Measurements from ENCODE around the gene VPS33B.

VPS33B gene

GRCh38 chr15:90957791-90958190, 64.6 kb downstream of the VPS33B start:
- TF ChIP-seq LEF1 (IDR thresholded peaks at IDR 0.05; ENCODE audit: borderline replicate concordance) (no peak), NFRKB (IDR thresholded peaks at IDR 0.05) (no peak), FOXK2 (IDR thresholded peaks at IDR 0.05) (no peak), FOXA1 (IDR thresholded peaks at IDR 0.05) (no peak), SUZ12 (IDR thresholded peaks at IDR 0.05) (no peak), ARNT (IDR thresholded peaks at IDR 0.05) (no peak), PKNOX1 (IDR thresholded peaks at IDR 0.05) (no peak), HDGF (IDR thresholded peaks at IDR 0.05; ENCODE audit: borderline replicate concordance) (no peak), ZNF384 (IDR thresholded peaks at IDR 0.05) (no peak), SP1 (IDR thresholded peaks at IDR 0.05) (no peak)
- DNase-seq (ENCODE audit: extremely low spot score): no peak
- POLR2A ChIA-PET: interaction anchor here (0.9 to 6.2 kb wide), 4 partner anchors 26 to 64 kb away, joined by 3 to 60 read pairs (median 3); partner anchors contain the start of genes HDDC3 and PRC1
- CTCF ChIA-PET: interaction anchor here (1.1 to 8.4 kb wide), 4 partner anchors 8 to 75 kb away, joined by 3 to 77 read pairs (median 12); partner anchors contain the start of genes HDDC3, UNC45A and VPS33B

- CTCF ChIA-PET: interaction anchor here (0.6 to 8.4 kb wide), 17 partner anchors 9 to 1761 kb away, joined by 3 to 77 read pairs (median 5); partner anchors contain the start of genes HDDC3, UNC45A and VPS33B
- TF ChIP-seq SUZ12 (IDR thresholded peaks at IDR 0.05) (no peak), HDGF (IDR thresholded peaks at IDR 0.05; ENCODE audit: borderline replicate concordance) (no peak), CTBP1 (IDR thresholded peaks at IDR 0.05; ENCODE audit: borderline replicate concordance) (no peak), TARDBP (IDR thresholded peaks at IDR 0.05) (no peak), NFRKB (IDR thresholded peaks at IDR 0.05) (no peak), LEF1 (IDR thresholded peaks at IDR 0.05; ENCODE audit: borderline replicate concordance) (no peak), ZNF384 (IDR thresholded peaks at IDR 0.05) (no peak), BHLHE40 (IDR thresholded peaks at IDR 0.05; ENCODE audit: borderline replicate concordance) (no peak), ELF4 (IDR thresholded peaks at IDR 0.05) (no peak), FOXM1 (IDR thresholded peaks at IDR 0.05; ENCODE audit: borderline replicate concordance) (no peak), PKNOX1 (IDR thresholded peaks at IDR 0.05) (no peak), FOXA1 (IDR thresholded peaks at IDR 0.05) (no peak), SP1 (IDR thresholded peaks at IDR 0.05) (no peak), FOXK2 (IDR thresholded peaks at IDR 0.05) (no peak), ARNT (IDR thresholded peaks at IDR 0.05) (no peak), L3MBTL2 (conservative IDR thresholded peaks at IDR 0.05) (no peak)
- POLR2A ChIA-PET: interaction anchor here (0.9 to 6.2 kb wide), 4 partner anchors 22 to 64 kb away, joined by 3 to 60 read pairs (median 9); partner anchors contain the start of genes HDDC3 and UNC45A
- DNase-seq (ENCODE audit: extremely low spot score): no peak
Measured at GRCh38 chr15:90957031-90957790, 65.2 kb downstream of the VPS33B start.

GRCh38 chr15:90956274-90957030, 65.9 kb downstream of the VPS33B start:
- CTCF ChIA-PET: interaction anchor here (0.6 to 8.4 kb wide), 19 partner anchors 10 to 1760 kb away, joined by 3 to 77 read pairs (median 4); partner anchors contain the start of genes HDDC3, UNC45A and VPS33B
- no peak for DNase-seq (ENCODE audit: extremely low spot score)
- POLR2A ChIA-PET: interaction anchor here (0.7 to 6.2 kb wide), 5 partner anchors 10 to 38 kb away, joined by 3 to 60 read pairs (median 5); partner anchors contain the start of genes HDDC3, PRC1 and UNC45A
- TF ChIP-seq SP1 (IDR thresholded peaks at IDR 0.05): no peak
- TF ChIP-seq ZNF384 (IDR thresholded peaks at IDR 0.05): no peak
- TF ChIP-seq FOXK2 (IDR thresholded peaks at IDR 0.05): no peak
- no peak for TF ChIP-seq ARNT (IDR thresholded peaks at IDR 0.05)

- DNase-seq (ENCODE audit: extremely low spot score): no peak
- ChIA-PET POLR2A (interaction anchor here (0.7 to 6.2 kb wide), 6 partner anchors 10 to 67 kb away, joined by 3 to 60 read pairs (median 6); partner anchors contain the start of genes HDDC3, PRC1, UNC45A and VPS33B), CTCF (interaction anchor here (0.6 to 8.4 kb wide), 14 partner anchors 11 to 316 kb away, joined by 3 to 77 read pairs (median 5); partner anchors contain the start of genes HDDC3 and UNC45A)
- TF ChIP-seq CTBP1 (IDR thresholded peaks at IDR 0.05; ENCODE audit: borderline replicate concordance): no peak
- TF ChIP-seq ELF4 (IDR thresholded peaks at IDR 0.05): no peak
- no peak for TF ChIP-seq SP1 (IDR thresholded peaks at IDR 0.05)
- no peak for TF ChIP-seq NFRKB (IDR thresholded peaks at IDR 0.05)
- no peak for TF ChIP-seq TARDBP (IDR thresholded peaks at IDR 0.05)
Measured at GRCh38 chr15:90955624-90956273, 66.6 kb downstream of the VPS33B start.

- ChIA-PET CTCF (interaction anchor here (0.6 to 8.4 kb wide), 6 partner anchors 11 to 317 kb away, joined by 3 to 77 read pairs (median 4); partner anchors contain the start of genes HDDC3 and UNC45A), POLR2A (interaction anchor here (0.6 to 6.2 kb wide), 19 partner anchors 9 to 95 kb away, joined by 3 to 60 read pairs (median 5); partner anchors contain the start of genes HDDC3, MAN2A2, UNC45A and VPS33B)
- no peak for TF ChIP-seq BHLHE40 (IDR thresholded peaks at IDR 0.05; ENCODE audit: borderline replicate concordance)
- peak; percentile 96 for TF ChIP-seq L3MBTL2 (conservative IDR thresholded peaks at IDR 0.05)
- TF ChIP-seq NFRKB (IDR thresholded peaks at IDR 0.05): peak; percentile 42; the same call in 1 of the 2 replicates
- TF ChIP-seq FOXM1 (IDR thresholded peaks at IDR 0.05; ENCODE audit: borderline replicate concordance): peak; percentile 98
- 0 out of 2 replicates have a peak, but pooled peaks have one; percentile 61 for TF ChIP-seq LEF1 (IDR thresholded peaks at IDR 0.05; ENCODE audit: borderline replicate concordance)
- TF ChIP-seq HDGF (IDR thresholded peaks at IDR 0.05; ENCODE audit: borderline replicate concordance): 0 out of 2 replicates have a peak, but pooled peaks have one; percentile 54
- TF ChIP-seq SUZ12 (IDR thresholded peaks at IDR 0.05): no peak
- TF ChIP-seq TARDBP (IDR thresholded peaks at IDR 0.05): no peak
- no peak for TF ChIP-seq FOXA1 (IDR thresholded peaks at IDR 0.05)
- TF ChIP-seq ELF4 (IDR thresholded peaks at IDR 0.05): peak; percentile 51
- DNase-seq (ENCODE audit: extremely low spot score): peak; percentile 98
Measured at GRCh38 chr15:90954712-90955623, 67.4 kb downstream of the VPS33B start, which contains the start of gene RCCD1. Gene RCCD1 (plus strand): TSS chr15:90954884. CDS start chr15:90956735, 1,851 bp downstream.
